ENCODE results near the gene TACR1.

TACR1 gene

DNA sequence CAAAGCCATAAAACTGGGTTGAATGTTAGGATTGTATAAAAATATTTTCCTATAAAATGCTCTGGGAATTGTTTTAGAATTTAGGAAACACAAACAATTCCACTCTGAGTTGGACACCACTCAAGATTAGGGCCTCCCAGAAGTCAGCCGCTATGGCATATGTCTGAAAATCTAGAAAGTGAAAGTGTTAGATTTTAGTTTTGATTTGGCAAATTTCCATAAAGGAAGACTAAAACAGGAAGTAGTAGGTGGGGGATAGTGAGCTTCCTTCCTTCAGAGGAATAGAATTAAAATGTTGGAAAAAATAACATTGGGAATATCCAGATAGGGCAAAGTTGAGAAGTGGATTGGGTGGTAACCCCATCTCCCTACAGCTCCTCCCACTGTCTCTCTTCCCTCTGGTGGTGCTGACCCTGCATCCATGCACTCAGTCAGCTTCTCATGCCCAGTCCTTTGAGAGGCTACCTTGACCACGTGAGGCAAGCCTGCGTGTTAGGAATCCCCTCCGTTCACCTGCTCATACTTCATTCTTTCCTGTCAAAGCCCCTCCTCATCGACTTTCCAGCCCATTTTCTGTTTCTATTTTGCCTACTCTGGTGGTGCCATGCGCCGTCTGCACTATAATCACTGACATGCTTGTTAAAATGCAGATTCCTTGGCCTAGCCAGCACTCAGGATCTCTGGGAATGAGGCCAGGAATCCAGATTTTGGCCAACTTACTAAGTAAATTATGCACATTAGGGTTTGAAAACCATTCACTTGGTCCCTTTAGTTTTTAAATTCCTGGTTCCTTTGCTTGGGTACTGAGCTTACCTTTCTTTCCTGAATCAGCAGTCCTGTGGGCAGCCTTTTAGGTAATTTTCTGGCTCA, 157.4 kb downstream of the TACR1 start:
- no peak overlapping the region for H3K9ac ChIP-seq
- no peaks in the 10 kb centered on the region for H3K79me2 ChIP-seq
- H3K4me3 ChIP-seq (ENCODE audit: low read depth, low read length): no peak overlapping the region
- TF ChIP-seq, protein P1, sequence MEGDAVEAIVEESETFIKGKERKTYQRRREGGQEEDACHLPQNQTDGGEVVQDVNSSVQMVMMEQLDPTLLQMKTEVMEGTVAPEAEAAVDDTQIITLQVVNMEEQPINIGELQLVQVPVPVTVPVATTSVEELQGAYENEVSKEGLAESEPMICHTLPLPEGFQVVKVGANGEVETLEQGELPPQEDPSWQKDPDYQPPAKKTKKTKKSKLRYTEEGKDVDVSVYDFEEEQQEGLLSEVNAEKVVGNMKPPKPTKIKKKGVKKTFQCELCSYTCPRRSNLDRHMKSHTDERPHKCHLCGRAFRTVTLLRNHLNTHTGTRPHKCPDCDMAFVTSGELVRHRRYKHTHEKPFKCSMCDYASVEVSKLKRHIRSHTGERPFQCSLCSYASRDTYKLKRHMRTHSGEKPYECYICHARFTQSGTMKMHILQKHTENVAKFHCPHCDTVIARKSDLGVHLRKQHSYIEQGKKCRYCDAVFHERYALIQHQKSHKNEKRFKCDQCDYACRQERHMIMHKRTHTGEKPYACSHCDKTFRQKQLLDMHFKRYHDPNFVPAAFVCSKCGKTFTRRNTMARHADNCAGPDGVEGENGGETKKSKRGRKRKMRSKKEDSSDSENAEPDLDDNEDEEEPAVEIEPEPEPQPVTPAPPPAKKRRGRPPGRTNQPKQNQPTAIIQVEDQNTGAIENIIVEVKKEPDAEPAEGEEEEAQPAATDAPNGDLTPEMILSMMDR (IDR thresholded peaks at IDR 0.05): no peak
- no peaks in the 10 kb centered on the region for H3K36me3 ChIP-seq (ENCODE audit: control insufficient read depth, insufficient read depth, low read length)
- H3K4me1 ChIP-seq: no peaks in the 10 kb centered on the region
- no peak overlapping the region for H3K27ac ChIP-seq
- no peaks in the 10 kb centered on the region for H3K9me3 ChIP-seq (ENCODE audit: control insufficient read depth, low read length)
- H3K4me2 ChIP-seq (ENCODE audit: low read length): no peak overlapping the region
- no peak overlapping the region for H2AFZ ChIP-seq
- H3K27me3 ChIP-seq (ENCODE audit: control insufficient read depth, insufficient read depth, low read length): no peaks in the 10 kb centered on the region

- Histone ChIP-seq H3K4me1 (no peaks in the 10 kb centered on the region), H3K4me3 (ENCODE audit: low read depth, low read length) (no peak overlapping the region), H2AFZ (no peak overlapping the region), H3K9ac (no peak overlapping the region), H3K79me2 (no peaks in the 10 kb centered on the region), H3K27ac (no peak overlapping the region), H3K36me3 (ENCODE audit: control insufficient read depth, insufficient read depth, low read length) (no peaks in the 10 kb centered on the region), H3K27me3 (ENCODE audit: control insufficient read depth, insufficient read depth, low read length) (no peaks in the 10 kb centered on the region), H3K9me3 (ENCODE audit: control insufficient read depth, low read length) (no peaks in the 10 kb centered on the region), H3K4me2 (ENCODE audit: low read length) (no peak overlapping the region)
- TF ChIP-seq, protein P1 (IDR thresholded peaks at IDR 0.05): no peak
Measured at GRCh38 chr2:75041226-75041625, 158.1 kb downstream of the TACR1 start.

- TF ChIP-seq, protein P1 (IDR thresholded peaks at IDR 0.05): no peak
- Histone ChIP-seq H3K36me3 (ENCODE audit: control insufficient read depth, insufficient read depth, low read length) (no peaks in the 10 kb centered on the region), H3K79me2 (no peaks in the 10 kb centered on the region), H3K4me1 (no peaks in the 10 kb centered on the region), H3K9me3 (ENCODE audit: control insufficient read depth, low read length) (no peaks in the 10 kb centered on the region), H3K27ac (peak overlapping the region; percentile 38), H3K27me3 (ENCODE audit: control insufficient read depth, insufficient read depth, low read length) (no peaks in the 10 kb centered on the region), H2AFZ (no peak overlapping the region), H3K4me3 (ENCODE audit: low read depth, low read length) (no peak overlapping the region), H3K4me2 (ENCODE audit: low read length) (no peak overlapping the region), H3K9ac (no peak overlapping the region)
Measured at GRCh38 chr2:75035444-75036353, 163.6 kb downstream of the TACR1 start.

- Histone ChIP-seq H3K4me3 (ENCODE audit: low read depth, low read length) (no peak overlapping the region), H3K9ac (no peak overlapping the region), H3K36me3 (ENCODE audit: control insufficient read depth, insufficient read depth, low read length) (no peaks in the 10 kb centered on the region), H3K4me1 (no peaks in the 10 kb centered on the region), H3K9me3 (ENCODE audit: control insufficient read depth, low read length) (no peaks in the 10 kb centered on the region), H3K27ac (no peak overlapping the region), H3K27me3 (ENCODE audit: control insufficient read depth, insufficient read depth, low read length) (no peaks in the 10 kb centered on the region), H3K79me2 (no peaks in the 10 kb centered on the region), H3K4me2 (ENCODE audit: low read length) (no peak overlapping the region), H2AFZ (no peak overlapping the region)
- TF ChIP-seq, protein P1 (IDR thresholded peaks at IDR 0.05): no peak
Measured at GRCh38 chr2:75033516-75033915, 165.8 kb downstream of the TACR1 start.

Data from parathyroid adenoma (tissue), 2 donors.